HCT116 (cell line): ENCODE data around the gene PKIB. TPM values are rescaled to one million over a fixed set of nuclear protein-coding genes. Genes with fewer than 3 reads are reported as not detected.

Source experiments
- ATAC-seq: fragments of 200-7000 bp; cut with Tn5 transposase; 2 replicates; pipeline ENCODE4 v1.9.1; 2020; ENCODE audit warnings: mild to moderate bottlenecking, moderate library complexity
- BruUV-seq: library from RNA; stranded (reverse); fragments of 400-500 nt; replicated peaks from 2 replicates; lab custom pipeline; 2021; lab: Mats Ljungman, UMichigan
- CTCF ChIA-PET: fragments of 300-600 bp; sonication (Branson Sonifier 250); formaldehyde crosslinking; loops from one replicate; lab custom pipeline; 2021; ENCODE audit warnings: antibody characterized with exemption; lab: Charles Lee
- POLR2A ChIA-PET: fragments of 300-600, 350-600 bp; sonication (Branson Sonifier 250); formaldehyde crosslinking; loops from one replicate; lab custom pipeline; 2021; ENCODE audit warnings: antibody characterized with exemption; lab: Charles Lee
- RAD21 ChIA-PET, 2 experiments: fragments of 300-600 bp; sonication (Branson Sonifier 250); formaldehyde crosslinking; loops; one replicate each; lab custom pipeline; 2023; ENCODE audit warnings: low total read pairs in 2 of 2; ENCODE audit not compliant: uncharacterized antibody in 2 of 2, unreplicated experiment in 2 of 2, low non-redundant PET in 1 of 2; lab: Charles Lee
- DNase-seq: peaks from one replicate; pipeline ENCODE4 v3.0.0-alpha.2; 2010; ENCODE audit warnings: low read depth, low spot score
- H2AFZ ChIP-seq: fragments of 200-600 bp; shearing (Covaris generic), sonication (generic); 2 replicates; pipeline ENCODE4 v1.6.1; 2017; ENCODE audit warnings: low read depth, mixed run types, mixed read lengths, antibody characterized with exemption, low read length; ENCODE audit not compliant: poor library complexity, severe bottlenecking
- H3K27ac ChIP-seq: 2 replicates; pipeline ENCODE4 v1.5.1; 2012; ENCODE audit warnings: low read depth, low read length
- H3K27me3 ChIP-seq: fragments of 200-600 bp; sonication (generic); 2 replicates; pipeline ENCODE4 v1.6.1; 2016; ENCODE audit warnings: mixed run types, low read length, mixed read lengths; ENCODE audit not compliant: insufficient read depth
- H3K36me3 ChIP-seq, 2 experiments: fragments of 200-500 bp in 1 of 2; fragments of 200-600 bp in 1 of 2; sonication (Bioruptor generic) in 1 of 2; sonication (generic) in 1 of 2; 2 replicates each; pipeline versions ENCODE4 v1.5.1 to v1.6.1; 2014 to 2016; ENCODE audit warnings: low read length in 2 of 2, inconsistent platforms in 1 of 2, mixed read lengths in 1 of 2, mixed run types in 1 of 2; ENCODE audit not compliant: insufficient read depth in 2 of 2, control insufficient read depth in 1 of 2
- H3K4me1 ChIP-seq, 2 experiments: fragments of 200-600 bp in 1 of 2; sonication (generic) in 1 of 2; 2 replicates each; pipeline versions ENCODE4 v1.5.1 to v1.6.1; 2012 to 2017; ENCODE audit warnings: low read length in 2 of 2, inconsistent platforms in 1 of 2, mild to moderate bottlenecking in 1 of 2, mixed read lengths in 1 of 2, mixed run types in 1 of 2, moderate library complexity in 1 of 2; ENCODE audit not compliant: insufficient read depth in 2 of 2, control insufficient read depth in 1 of 2
- H3K4me2 ChIP-seq: fragments of 200-600 bp; sonication (generic); 2 replicates; pipeline ENCODE4 v1.6.1; 2017; ENCODE audit warnings: mixed run types, low read length, mixed read lengths
- H3K4me3 ChIP-seq, 2 experiments: fragments of 200-600 bp in 1 of 2; sonication (generic) in 1 of 2; replicated peaks in 1 of 2; 2 replicates each; pipeline ENCODE4 v1.5.1; 2011 to 2016; ENCODE audit warnings: low read length in 2 of 2, control low read depth in 1 of 2, low read depth in 1 of 2, mild to moderate bottlenecking in 1 of 2, mixed read lengths in 1 of 2, mixed run types in 1 of 2
- H3K79me2 ChIP-seq: fragments of 200-600 bp; sonication (generic); 2 replicates; pipeline ENCODE4 v1.6.1; 2017; ENCODE audit warnings: mild to moderate bottlenecking, mixed run types, low read length, moderate library complexity, mixed read lengths; ENCODE audit not compliant: insufficient read depth
- H3K9ac ChIP-seq: fragments of 200-600 bp; sonication (generic); 2 replicates; pipeline ENCODE4 v1.6.1; 2016; ENCODE audit warnings: low read length, mixed read lengths
- H3K9me2 ChIP-seq: fragments of 200-600 bp; sonication (generic), shearing (Covaris generic); 2 replicates; pipeline ENCODE4 v1.6.1; 2017; ENCODE audit warnings: mixed run types, mild to moderate bottlenecking, moderate library complexity; ENCODE audit not compliant: insufficient read depth
- H3K9me3 ChIP-seq, 2 experiments: fragments of 200-500 bp in 1 of 2; fragments of 200-600 bp in 1 of 2; sonication (Bioruptor generic) in 1 of 2; sonication (generic) in 1 of 2; 2 replicates each; pipeline ENCODE4 v1.6.1; 2014 to 2017; ENCODE audit warnings: low read length in 2 of 2, mixed read lengths in 2 of 2, inconsistent platforms in 1 of 2, low read depth in 1 of 2, mild to moderate bottlenecking in 1 of 2, mixed run types in 1 of 2, moderate library complexity in 1 of 2; ENCODE audit not compliant: control insufficient read depth in 1 of 2, insufficient read depth in 1 of 2
- H4K20me1 ChIP-seq: fragments of 200-600 bp; sonication (generic), shearing (Covaris generic); 2 replicates; pipeline ENCODE4 v1.6.1; 2017; ENCODE audit warnings: mixed run types, mild to moderate bottlenecking, moderate library complexity; ENCODE audit not compliant: insufficient read depth
- CBX3 ChIP-seq: IDR thresholded peaks from 2 replicates; pipeline ENCODE4 v1.6.1; 2012; ENCODE audit warnings: low read depth
- CEBPB ChIP-seq: IDR thresholded peaks from 2 replicates; pipeline ENCODE4 v1.6.1; 2012; ENCODE audit warnings: low read depth
- EGR1 ChIP-seq: IDR thresholded peaks from 2 replicates; pipeline ENCODE4 v1.6.1; 2012; ENCODE audit warnings: low read depth
- ELF1 ChIP-seq: IDR thresholded peaks from 2 replicates; pipeline ENCODE4 v1.6.1; 2012; ENCODE audit warnings: low read depth, borderline replicate concordance
- EZH2phosphoT487 ChIP-seq: fragments of 200-600 bp; IDR thresholded peaks from 2 replicates; pipeline ENCODE4 v1.6.1; 2018; ENCODE audit warnings: antibody characterized with exemption, borderline replicate concordance
- FOSL1 ChIP-seq: IDR thresholded peaks from 2 replicates; pipeline ENCODE4 v1.6.1; 2012; ENCODE audit warnings: low read depth
- POLR2A ChIP-seq: IDR thresholded peaks from 2 replicates; pipeline ENCODE4 v1.7.0; 2011; ENCODE audit warnings: borderline replicate concordance; ENCODE audit not compliant: insufficient read depth, insufficient read length; ENCODE audit errors: extremely low read depth
- SIN3A ChIP-seq: IDR thresholded peaks from 2 replicates; pipeline ENCODE4 v1.6.1; 2012; ENCODE audit warnings: low read depth
- SP1 ChIP-seq: IDR thresholded peaks from 2 replicates; pipeline ENCODE4 v1.6.1; 2012; ENCODE audit warnings: low read depth
- SRF ChIP-seq: IDR thresholded peaks from 2 replicates; pipeline ENCODE4 v1.6.1; 2012; ENCODE audit warnings: low read depth
- TCF7L2 ChIP-seq: IDR thresholded peaks from 2 replicates; pipeline ENCODE4 v1.7.0; 2011; ENCODE audit warnings: borderline replicate concordance, inconsistent platforms; ENCODE audit not compliant: insufficient read depth, insufficient read length; ENCODE audit errors: extremely low read depth
- YY1 ChIP-seq: IDR thresholded peaks from 2 replicates; pipeline ENCODE4 v1.6.1; 2011; ENCODE audit warnings: low read length, low read depth, moderate library complexity, mild to moderate bottlenecking; ENCODE audit not compliant: insufficient replicate concordance; ENCODE audit errors: extremely low read depth
- ZFX ChIP-seq: fragments of 450-650 bp; IDR thresholded peaks from 2 replicates; pipeline ENCODE4 v1.6.1; 2017
- ZNF274 ChIP-seq: fragments of 200-500 bp; sonication (Bioruptor generic); IDR thresholded peaks from 2 replicates; pipeline ENCODE4 v1.6.1; 2014; ENCODE audit warnings: mild to moderate bottlenecking, low read depth, low read length, inconsistent platforms
- intact Hi-C: fragments of 100-400 bp; cut with micrococcal nuclease; formaldehyde crosslinking; loops from 2 replicates; pipeline ENCODE4 v1.10.0; 2022
- total RNA-seq: library from RNA; stranded (reverse); gene quantifications from one replicate; pipeline ENCODE4 v1.2.1, GENCODE V29; 2021; ENCODE audit not compliant: unreplicated experiment
- TF ChIP-seq, protein P1 (sequence below), 3 experiments: fragments of 200-600 bp in 1 of 3; sonication (generic) in 1 of 3; IDR thresholded peaks in 2 of 3; conservative IDR thresholded peaks in 1 of 3; 2 replicates each; pipeline ENCODE4 v1.5.1; 2012 to 2017; ENCODE audit warnings: low read depth in 2 of 3, low read length in 2 of 3, antibody characterized with exemption in 1 of 3, borderline replicate concordance in 1 of 3, control low read depth in 1 of 3, mild to moderate bottlenecking in 1 of 3, mixed read lengths in 1 of 3, mixed run types in 1 of 3, moderate library complexity in 1 of 3; ENCODE audit not compliant: insufficient read depth in 1 of 3
- TF ChIP-seq, protein P2 (sequence below): IDR thresholded peaks from 2 replicates; pipeline ENCODE4 v1.6.1; 2012; ENCODE audit warnings: low read depth
- TF ChIP-seq, protein P3 (sequence below): IDR thresholded peaks from 2 replicates; pipeline ENCODE4 v1.6.1; 2012
- TF ChIP-seq, protein P4 (sequence below): IDR thresholded peaks from 2 replicates; pipeline ENCODE4 v1.6.1; 2011; ENCODE audit warnings: mild to moderate bottlenecking, low read length, moderate library complexity; ENCODE audit not compliant: insufficient replicate concordance; ENCODE audit errors: extremely low read depth
- TF ChIP-seq, protein P5 (sequence below): IDR thresholded peaks from 2 replicates; pipeline ENCODE4 v1.6.1; 2012

Gene PKIB
- total RNA-seq, 1 experiment from 2014 or later: 24.0 TPM

DNA sequence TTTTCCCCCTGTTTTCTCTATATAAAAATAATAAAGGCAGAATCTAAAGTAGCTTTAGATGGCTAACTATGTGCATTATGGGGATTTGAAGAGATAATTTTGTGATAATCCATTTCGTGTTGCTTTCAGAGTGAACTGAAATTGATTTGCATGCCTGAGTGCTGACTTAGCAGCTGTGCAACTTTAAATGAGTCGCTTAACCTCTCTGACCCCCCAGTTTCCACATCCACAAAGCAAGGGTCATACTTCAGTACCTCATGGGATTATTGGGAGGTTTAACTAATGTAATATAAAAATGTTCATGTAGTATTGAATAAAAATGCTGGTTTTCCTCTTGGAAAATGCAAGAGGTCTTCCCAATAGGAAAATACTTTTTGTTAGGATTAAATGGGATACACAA lies 105.5 kb downstream of the PKIB start:
- Histone ChIP-seq H4K20me1 (no peaks in the 10 kb centered on the region), H3K9ac (no peak overlapping the region), H3K9me3 (no peaks in the 10 kb centered on the region), H3K27me3 (no peaks in the 10 kb centered on the region), H3K4me2 (no peak overlapping the region), H3K36me3 (no peaks in the 10 kb centered on the region), H2AFZ (no peak overlapping the region), H3K9me2 (no peaks in the 10 kb centered on the region), H3K27ac (no peak overlapping the region), H3K4me1 (peaks cover 12 to 18% of the 10 kb centered on the region in 2 experiments; a peak in 2 of 4 replicates), H3K79me2 (no peaks in the 10 kb centered on the region), H3K4me3 (no peak overlapping the region)
- RAD21 ChIA-PET: no interaction called here
- POLR2A ChIA-PET: no interaction called here
- ATAC-seq: no peak
- no peak for DNase-seq
- BruUV-seq: no TSS peak
- CTCF ChIA-PET: no interaction called here
- TF ChIP-seq CEBPB (no peak), EZH2phosphoT487 (no peak), CBX3 (no peak), ZNF274 (no peak), SRF (no peak), TCF7L2 (no peak), YY1 (no peak), ZFX (no peak), FOSL1 (no peak), POLR2A (no peak), EGR1 (no peak), SIN3A (no peak), ELF1 (no peak), SP1 (no peak)
- TF ChIP-seq, protein P1, sequence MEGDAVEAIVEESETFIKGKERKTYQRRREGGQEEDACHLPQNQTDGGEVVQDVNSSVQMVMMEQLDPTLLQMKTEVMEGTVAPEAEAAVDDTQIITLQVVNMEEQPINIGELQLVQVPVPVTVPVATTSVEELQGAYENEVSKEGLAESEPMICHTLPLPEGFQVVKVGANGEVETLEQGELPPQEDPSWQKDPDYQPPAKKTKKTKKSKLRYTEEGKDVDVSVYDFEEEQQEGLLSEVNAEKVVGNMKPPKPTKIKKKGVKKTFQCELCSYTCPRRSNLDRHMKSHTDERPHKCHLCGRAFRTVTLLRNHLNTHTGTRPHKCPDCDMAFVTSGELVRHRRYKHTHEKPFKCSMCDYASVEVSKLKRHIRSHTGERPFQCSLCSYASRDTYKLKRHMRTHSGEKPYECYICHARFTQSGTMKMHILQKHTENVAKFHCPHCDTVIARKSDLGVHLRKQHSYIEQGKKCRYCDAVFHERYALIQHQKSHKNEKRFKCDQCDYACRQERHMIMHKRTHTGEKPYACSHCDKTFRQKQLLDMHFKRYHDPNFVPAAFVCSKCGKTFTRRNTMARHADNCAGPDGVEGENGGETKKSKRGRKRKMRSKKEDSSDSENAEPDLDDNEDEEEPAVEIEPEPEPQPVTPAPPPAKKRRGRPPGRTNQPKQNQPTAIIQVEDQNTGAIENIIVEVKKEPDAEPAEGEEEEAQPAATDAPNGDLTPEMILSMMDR (IDR thresholded peaks at IDR 0.05 in 2 of 3, conservative IDR thresholded peaks at IDR 0.05 in 1 of 3; ENCODE audit: borderline replicate concordance in 1 of 3, insufficient read depth in 1 of 3, low read depth in 2 of 3, low read length in 2 of 3): no peak
- TF ChIP-seq, protein P2, sequence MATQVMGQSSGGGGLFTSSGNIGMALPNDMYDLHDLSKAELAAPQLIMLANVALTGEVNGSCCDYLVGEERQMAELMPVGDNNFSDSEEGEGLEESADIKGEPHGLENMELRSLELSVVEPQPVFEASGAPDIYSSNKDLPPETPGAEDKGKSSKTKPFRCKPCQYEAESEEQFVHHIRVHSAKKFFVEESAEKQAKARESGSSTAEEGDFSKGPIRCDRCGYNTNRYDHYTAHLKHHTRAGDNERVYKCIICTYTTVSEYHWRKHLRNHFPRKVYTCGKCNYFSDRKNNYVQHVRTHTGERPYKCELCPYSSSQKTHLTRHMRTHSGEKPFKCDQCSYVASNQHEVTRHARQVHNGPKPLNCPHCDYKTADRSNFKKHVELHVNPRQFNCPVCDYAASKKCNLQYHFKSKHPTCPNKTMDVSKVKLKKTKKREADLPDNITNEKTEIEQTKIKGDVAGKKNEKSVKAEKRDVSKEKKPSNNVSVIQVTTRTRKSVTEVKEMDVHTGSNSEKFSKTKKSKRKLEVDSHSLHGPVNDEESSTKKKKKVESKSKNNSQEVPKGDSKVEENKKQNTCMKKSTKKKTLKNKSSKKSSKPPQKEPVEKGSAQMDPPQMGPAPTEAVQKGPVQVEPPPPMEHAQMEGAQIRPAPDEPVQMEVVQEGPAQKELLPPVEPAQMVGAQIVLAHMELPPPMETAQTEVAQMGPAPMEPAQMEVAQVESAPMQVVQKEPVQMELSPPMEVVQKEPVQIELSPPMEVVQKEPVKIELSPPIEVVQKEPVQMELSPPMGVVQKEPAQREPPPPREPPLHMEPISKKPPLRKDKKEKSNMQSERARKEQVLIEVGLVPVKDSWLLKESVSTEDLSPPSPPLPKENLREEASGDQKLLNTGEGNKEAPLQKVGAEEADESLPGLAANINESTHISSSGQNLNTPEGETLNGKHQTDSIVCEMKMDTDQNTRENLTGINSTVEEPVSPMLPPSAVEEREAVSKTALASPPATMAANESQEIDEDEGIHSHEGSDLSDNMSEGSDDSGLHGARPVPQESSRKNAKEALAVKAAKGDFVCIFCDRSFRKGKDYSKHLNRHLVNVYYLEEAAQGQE: no peak
- TF ChIP-seq, protein P3, sequence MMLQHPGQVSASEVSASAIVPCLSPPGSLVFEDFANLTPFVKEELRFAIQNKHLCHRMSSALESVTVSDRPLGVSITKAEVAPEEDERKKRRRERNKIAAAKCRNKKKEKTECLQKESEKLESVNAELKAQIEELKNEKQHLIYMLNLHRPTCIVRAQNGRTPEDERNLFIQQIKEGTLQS: no peak
- TF ChIP-seq, protein P4, sequence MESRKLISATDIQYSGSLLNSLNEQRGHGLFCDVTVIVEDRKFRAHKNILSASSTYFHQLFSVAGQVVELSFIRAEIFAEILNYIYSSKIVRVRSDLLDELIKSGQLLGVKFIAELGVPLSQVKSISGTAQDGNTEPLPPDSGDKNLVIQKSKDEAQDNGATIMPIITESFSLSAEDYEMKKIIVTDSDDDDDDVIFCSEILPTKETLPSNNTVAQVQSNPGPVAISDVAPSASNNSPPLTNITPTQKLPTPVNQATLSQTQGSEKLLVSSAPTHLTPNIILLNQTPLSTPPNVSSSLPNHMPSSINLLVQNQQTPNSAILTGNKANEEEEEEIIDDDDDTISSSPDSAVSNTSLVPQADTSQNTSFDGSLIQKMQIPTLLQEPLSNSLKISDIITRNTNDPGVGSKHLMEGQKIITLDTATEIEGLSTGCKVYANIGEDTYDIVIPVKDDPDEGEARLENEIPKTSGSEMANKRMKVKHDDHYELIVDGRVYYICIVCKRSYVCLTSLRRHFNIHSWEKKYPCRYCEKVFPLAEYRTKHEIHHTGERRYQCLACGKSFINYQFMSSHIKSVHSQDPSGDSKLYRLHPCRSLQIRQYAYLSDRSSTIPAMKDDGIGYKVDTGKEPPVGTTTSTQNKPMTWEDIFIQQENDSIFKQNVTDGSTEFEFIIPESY: no peak
- TF ChIP-seq, protein P5, sequence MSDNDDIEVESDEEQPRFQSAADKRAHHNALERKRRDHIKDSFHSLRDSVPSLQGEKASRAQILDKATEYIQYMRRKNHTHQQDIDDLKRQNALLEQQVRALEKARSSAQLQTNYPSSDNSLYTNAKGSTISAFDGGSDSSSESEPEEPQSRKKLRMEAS: no peak
- intact Hi-C loops: no loop called here
